ENCODE results near the gene C10orf120. TPM values are rescaled to one million over a fixed set of nuclear protein-coding genes. Genes with fewer than 3 reads are reported as not detected.

Gene C10orf120
- total and polyA plus RNA-seq, 10 of the 15 experiments (the other 5 are each of a cell fraction or from before 2014, with no cell fraction given): not detected

- TF ChIP-seq BCLAF1 (IDR thresholded peaks at IDR 0.05): no peak
- TF ChIP-seq PML (IDR thresholded peaks at IDR 0.05; ENCODE audit: low read length): no peak
Measured at GRCh38 chr10:122699796-122700455, at the start of gene C10orf120 (continued).

GRCh38 chr10:122748496-122748895 lies 48.9 kb upstream of the C10orf120 start:
- RAD21 ChIA-PET (ENCODE audit: unreplicated experiment): no interaction called here
- TF ChIP-seq NFXL1 (IDR thresholded peaks at IDR 0.05; ENCODE audit: borderline replicate concordance) (no peak), ZBTB4 (CRISPR knock-in tag; IDR thresholded peaks at IDR 0.05) (no peak), NFYB (IDR thresholded peaks at IDR 0.05; ENCODE audit: insufficient read depth, low read depth, low read length) (no peak), ZBTB33 (IDR thresholded peaks at IDR 0.05) (no peak)
- no peaks in the 10 kb centered on the region for H3K9me3 ChIP-seq (replicated peaks; ENCODE audit: control insufficient read depth, insufficient read depth, low read length)
- no peak for FAIRE-seq
- 0% methylated on average over 2 of the region's 2 CpGs for WGBS (ENCODE audit: insufficient coverage, insufficient replicate concordance, low lambda C conversion rate, missing lambda C conversion rate)
- H3K4me3 ChIP-seq: no peak overlapping the region
- CTCF ChIA-PET: interaction anchor here (0.6 to 1.2 kb wide), 2 partner anchors 9 to 14 kb away, joined by 3 read pairs; no protein-coding TSS in a partner anchor
- H4K20me1 ChIP-seq (ENCODE audit: control insufficient read depth, insufficient read depth): no peaks in the 10 kb centered on the region
- no peak overlapping the region for H2AFZ ChIP-seq (ENCODE audit: control insufficient read depth, low read depth, low read length)
- no peak for ATAC-seq
- BruUV-seq (replicated peaks): no TSS peak
- no peaks in the 10 kb centered on the region for H3K4me1 ChIP-seq (ENCODE audit: control insufficient read depth, insufficient read depth, low read length)
- no peak overlapping the region for H3K27ac ChIP-seq (ENCODE audit: control insufficient read depth, insufficient read depth)
- H3K4me2 ChIP-seq (ENCODE audit: control insufficient read depth, insufficient read depth): no peak overlapping the region
- H3K9ac ChIP-seq (ENCODE audit: control insufficient read depth, insufficient read depth, low read length): no peak overlapping the region
- in situ Hi-C loops (cut with MboI) (no loop called here), intact Hi-C loops (cut with micrococcal nuclease; ENCODE audit: unreplicated experiment) (no loop called here)
- H3K79me2 ChIP-seq (ENCODE audit: control insufficient read depth, insufficient read depth, low read length): no peaks in the 10 kb centered on the region
- SMC1A ChIA-PET (ENCODE audit: uncharacterized antibody, unreplicated experiment): no interaction called here
- no peak for DNase-seq (ENCODE audit: low read depth, low spot score)
- peaks cover 1 to 2% of the 10 kb centered on the region in 2 experiments; a peak in 2 of 4 replicates for H3K27me3 ChIP-seq (replicated peaks in 1 of 2; ENCODE audit: control insufficient read depth in 2 of 2, insufficient read depth in 2 of 2, low read length in 1 of 2)
- no peaks in the 10 kb centered on the region for H3K36me3 ChIP-seq (ENCODE audit: control insufficient read depth in 2 of 2, insufficient read depth in 2 of 2, low read length in 1 of 2)
- POLR2A ChIA-PET: no interaction called here

Measured in GM12878 (cell line).